GM23338 (cell line): Measurements from ENCODE around the gene KIRREL3. TPM values are rescaled to one million over a fixed set of nuclear protein-coding genes. Genes with fewer than 3 reads are reported as not detected.

Experiments used
- ATAC-seq: fragments of 200-7000 bp; cut with Tn5 transposase; 3 replicates; pipeline ENCODE4 v1.9.1; 2020
- DNase-seq: peaks from one replicate; pipeline ENCODE4 v3.0.0-alpha.2; 2015; ENCODE audit warnings: low spot score
- H2AFZ ChIP-seq: fragments of 200-600 bp; sonication (generic); 2 replicates; pipeline ENCODE4 v1.8.0; 2016; ENCODE audit warnings: antibody characterized with exemption, mild to moderate bottlenecking, moderate library complexity
- H3F3A ChIP-seq: fragments of 200-600 bp; sonication (generic); replicated peaks from 2 replicates; pipeline ENCODE4 v1.8.0; 2017; ENCODE audit warnings: antibody characterized with exemption, mixed run types, low read depth
- H3K27ac ChIP-seq: fragments of 200-600 bp; sonication (generic); 2 replicates; pipeline ENCODE4 v1.6.1; 2016; ENCODE audit warnings: low read depth
- H3K27me3 ChIP-seq: fragments of 200-600 bp; sonication (generic); 2 replicates; pipeline ENCODE4 v1.8.0; 2016; ENCODE audit warnings: mild to moderate bottlenecking, mixed run types, moderate library complexity; ENCODE audit not compliant: insufficient read depth
- H3K36me3 ChIP-seq: fragments of 200-600 bp; sonication (generic); 2 replicates; pipeline ENCODE4 v1.8.0; 2016; ENCODE audit warnings: mild to moderate bottlenecking; ENCODE audit not compliant: insufficient read depth
- H3K4me1 ChIP-seq: fragments of 200-600 bp; sonication (generic); 2 replicates; pipeline ENCODE4 v1.8.0; 2016; ENCODE audit warnings: mild to moderate bottlenecking, moderate library complexity; ENCODE audit not compliant: insufficient read depth
- H3K4me2 ChIP-seq: fragments of 200-600 bp; sonication (generic); 2 replicates; pipeline ENCODE4 v1.7.1; 2017; ENCODE audit warnings: mixed run types
- H3K4me3 ChIP-seq: fragments of 200-600 bp; sonication (generic); 2 replicates; pipeline ENCODE4 v1.6.1; 2016; ENCODE audit warnings: mixed run types
- H3K79me2 ChIP-seq: fragments of 200-600 bp; sonication (generic); replicated peaks from 2 replicates; pipeline ENCODE4 v1.8.0; 2017; ENCODE audit warnings: mild to moderate bottlenecking; ENCODE audit not compliant: insufficient read depth
- H3K9me2 ChIP-seq: fragments of 200-600 bp; sonication (generic); 2 replicates; pipeline ENCODE4 v1.8.0; 2017; ENCODE audit not compliant: insufficient read depth
- H4K20me1 ChIP-seq: fragments of 200-600 bp; sonication (generic); replicated peaks from 2 replicates; pipeline ENCODE4 v1.8.0; 2017; ENCODE audit warnings: mild to moderate bottlenecking; ENCODE audit not compliant: insufficient read depth
- H3K27ac Mint-ChIP-seq: 2 replicates; pipeline ENCODE4 v1.8.0; 2020; ENCODE audit warnings: inconsistent platforms, mild to moderate bottlenecking, moderate library complexity, mixed read lengths
- H3K27me3 Mint-ChIP-seq: 3 replicates; pipeline ENCODE4 v1.8.0; 2022; ENCODE audit warnings: low read depth, mild to moderate bottlenecking, moderate library complexity, mixed read lengths, inconsistent platforms; ENCODE audit not compliant: insufficient read depth, poor library complexity
- H3K36me3 Mint-ChIP-seq: 3 replicates; pipeline ENCODE4 v1.8.0; 2021; ENCODE audit warnings: low read depth, mild to moderate bottlenecking, inconsistent platforms, moderate library complexity, mixed read lengths
- H3K4me1 Mint-ChIP-seq: 3 replicates; pipeline ENCODE4 v1.8.0; 2020; ENCODE audit warnings: mild to moderate bottlenecking, inconsistent platforms, mixed read lengths
- H3K4me3 Mint-ChIP-seq: 3 replicates; pipeline ENCODE4 v1.8.0; 2021; ENCODE audit warnings: moderate library complexity, mild to moderate bottlenecking, inconsistent platforms, mixed read lengths
- H3K9me3 Mint-ChIP-seq: 3 replicates; pipeline ENCODE4 v1.8.0; 2020; ENCODE audit warnings: moderate library complexity, mild to moderate bottlenecking, inconsistent platforms, mixed read lengths
- CREB1 ChIP-seq: fragments of 250-450 bp; sonication (Bioruptor Pico); IDR thresholded peaks from 2 replicates; pipeline ENCODE4 v1.5.0; 2020; ENCODE audit warnings: low read depth, mild to moderate bottlenecking, moderate library complexity
- EZH2 ChIP-seq: fragments of 200-600 bp; sonication (generic); IDR thresholded peaks from one replicate; pipeline ENCODE4 v1.8.0; 2017; ENCODE audit warnings: antibody characterized with exemption, mild to moderate bottlenecking, low read depth; ENCODE audit not compliant: unreplicated experiment
- JUNB ChIP-seq: IDR thresholded peaks from one replicate; pipeline ENCODE4 v1.6.1; 2016; ENCODE audit warnings: antibody characterized with exemption; ENCODE audit not compliant: unreplicated experiment
- NANOG ChIP-seq: IDR thresholded peaks from 2 replicates; pipeline ENCODE4 v1.6.1; 2016; ENCODE audit warnings: antibody characterized with exemption, borderline replicate concordance
- POLR2AphosphoS5 ChIP-seq: IDR thresholded peaks from 2 replicates; pipeline ENCODE4 v1.6.1; 2016; ENCODE audit warnings: antibody characterized with exemption, low read depth
- ZNF331 ChIP-seq: fragments of 250-450 bp; sonication (Bioruptor Pico); IDR thresholded peaks from 2 replicates; pipeline ENCODE4 v1.5.0; 2020; ENCODE audit warnings: low read depth, mild to moderate bottlenecking, moderate library complexity
- polyA plus RNA-seq: library from polyadenylated mRNA; unstranded; fragments of >200 nt; fragmentation: Nextera tagmentation; extraction: Ambion mirVana; gene quantifications from 2 replicates; pipeline ENCODE4 v1.2.1, GENCODE V29; 2016
- total RNA-seq: library from RNA; depleted of rRNA; stranded (reverse); fragments of >200 nt; shearing (Covaris generic); gene quantifications from 2 replicates; pipeline ENCODE4 v1.2.3, GENCODE V29; 2014
- TF ChIP-seq, protein P1 (sequence below): fragments of 250-450 bp; sonication (Bioruptor Pico); IDR thresholded peaks from 2 replicates; pipeline ENCODE4 v1.5.0; 2020; ENCODE audit warnings: mild to moderate bottlenecking, moderate library complexity
- TF ChIP-seq, protein P2 (sequence below), 2 experiments: fragments of 200-600 bp in 1 of 2; sonication (generic) in 1 of 2; conservative IDR thresholded peaks; 2 replicates each; pipeline versions ENCODE4 v1.5.1 to v1.6.1; 2016 to 2017; ENCODE audit warnings: antibody characterized with exemption in 2 of 2, low read depth in 2 of 2, mild to moderate bottlenecking in 2 of 2, moderate library complexity in 1 of 2
- TF ChIP-seq, protein P3 (sequence below): IDR thresholded peaks from 2 replicates; pipeline ENCODE4 v1.6.1; 2016; ENCODE audit warnings: antibody characterized with exemption

The KIRREL3 gene
- total and polyA plus RNA-seq, 2 experiments from 2014 or later = 0.13 to 1.5 TPM

- Histone ChIP-seq H3F3A (no peaks in the 10 kb centered on the region), H3K36me3 (no peaks in the 10 kb centered on the region), H3K27ac (no peak overlapping the region), H3K4me3 (no peak overlapping the region), H3K9me2 (0 out of 2 replicates have a peak, but pooled peaks cover 8% of the 10 kb centered on the region), H3K27me3 (no peaks in the 10 kb centered on the region), H3K4me2 (no peak overlapping the region), H4K20me1 (no peaks in the 10 kb centered on the region), H2AFZ (no peak overlapping the region), H3K79me2 (no peaks in the 10 kb centered on the region), H3K4me1 (no peaks in the 10 kb centered on the region)
- Mint-ChIP-seq H3K27me3 (no peaks in the 10 kb centered on the region), H3K27ac (no peak overlapping the region), H3K9me3 (no peaks in the 10 kb centered on the region), H3K4me1 (peaks cover 6% of the 10 kb centered on the region; the same call in 2 of the 3 replicates), H3K4me3 (no peak overlapping the region), H3K36me3 (no peaks in the 10 kb centered on the region)
- DNase-seq (no peak), ATAC-seq (no peak)
- TF ChIP-seq POLR2AphosphoS5 (no peak), EZH2 (no peak), CREB1 (CRISPR knock-in tag) (no peak), JUNB (no peak), ZNF331 (CRISPR knock-in tag) (no peak), NANOG (no peak)
- TF ChIP-seq, protein P1, sequence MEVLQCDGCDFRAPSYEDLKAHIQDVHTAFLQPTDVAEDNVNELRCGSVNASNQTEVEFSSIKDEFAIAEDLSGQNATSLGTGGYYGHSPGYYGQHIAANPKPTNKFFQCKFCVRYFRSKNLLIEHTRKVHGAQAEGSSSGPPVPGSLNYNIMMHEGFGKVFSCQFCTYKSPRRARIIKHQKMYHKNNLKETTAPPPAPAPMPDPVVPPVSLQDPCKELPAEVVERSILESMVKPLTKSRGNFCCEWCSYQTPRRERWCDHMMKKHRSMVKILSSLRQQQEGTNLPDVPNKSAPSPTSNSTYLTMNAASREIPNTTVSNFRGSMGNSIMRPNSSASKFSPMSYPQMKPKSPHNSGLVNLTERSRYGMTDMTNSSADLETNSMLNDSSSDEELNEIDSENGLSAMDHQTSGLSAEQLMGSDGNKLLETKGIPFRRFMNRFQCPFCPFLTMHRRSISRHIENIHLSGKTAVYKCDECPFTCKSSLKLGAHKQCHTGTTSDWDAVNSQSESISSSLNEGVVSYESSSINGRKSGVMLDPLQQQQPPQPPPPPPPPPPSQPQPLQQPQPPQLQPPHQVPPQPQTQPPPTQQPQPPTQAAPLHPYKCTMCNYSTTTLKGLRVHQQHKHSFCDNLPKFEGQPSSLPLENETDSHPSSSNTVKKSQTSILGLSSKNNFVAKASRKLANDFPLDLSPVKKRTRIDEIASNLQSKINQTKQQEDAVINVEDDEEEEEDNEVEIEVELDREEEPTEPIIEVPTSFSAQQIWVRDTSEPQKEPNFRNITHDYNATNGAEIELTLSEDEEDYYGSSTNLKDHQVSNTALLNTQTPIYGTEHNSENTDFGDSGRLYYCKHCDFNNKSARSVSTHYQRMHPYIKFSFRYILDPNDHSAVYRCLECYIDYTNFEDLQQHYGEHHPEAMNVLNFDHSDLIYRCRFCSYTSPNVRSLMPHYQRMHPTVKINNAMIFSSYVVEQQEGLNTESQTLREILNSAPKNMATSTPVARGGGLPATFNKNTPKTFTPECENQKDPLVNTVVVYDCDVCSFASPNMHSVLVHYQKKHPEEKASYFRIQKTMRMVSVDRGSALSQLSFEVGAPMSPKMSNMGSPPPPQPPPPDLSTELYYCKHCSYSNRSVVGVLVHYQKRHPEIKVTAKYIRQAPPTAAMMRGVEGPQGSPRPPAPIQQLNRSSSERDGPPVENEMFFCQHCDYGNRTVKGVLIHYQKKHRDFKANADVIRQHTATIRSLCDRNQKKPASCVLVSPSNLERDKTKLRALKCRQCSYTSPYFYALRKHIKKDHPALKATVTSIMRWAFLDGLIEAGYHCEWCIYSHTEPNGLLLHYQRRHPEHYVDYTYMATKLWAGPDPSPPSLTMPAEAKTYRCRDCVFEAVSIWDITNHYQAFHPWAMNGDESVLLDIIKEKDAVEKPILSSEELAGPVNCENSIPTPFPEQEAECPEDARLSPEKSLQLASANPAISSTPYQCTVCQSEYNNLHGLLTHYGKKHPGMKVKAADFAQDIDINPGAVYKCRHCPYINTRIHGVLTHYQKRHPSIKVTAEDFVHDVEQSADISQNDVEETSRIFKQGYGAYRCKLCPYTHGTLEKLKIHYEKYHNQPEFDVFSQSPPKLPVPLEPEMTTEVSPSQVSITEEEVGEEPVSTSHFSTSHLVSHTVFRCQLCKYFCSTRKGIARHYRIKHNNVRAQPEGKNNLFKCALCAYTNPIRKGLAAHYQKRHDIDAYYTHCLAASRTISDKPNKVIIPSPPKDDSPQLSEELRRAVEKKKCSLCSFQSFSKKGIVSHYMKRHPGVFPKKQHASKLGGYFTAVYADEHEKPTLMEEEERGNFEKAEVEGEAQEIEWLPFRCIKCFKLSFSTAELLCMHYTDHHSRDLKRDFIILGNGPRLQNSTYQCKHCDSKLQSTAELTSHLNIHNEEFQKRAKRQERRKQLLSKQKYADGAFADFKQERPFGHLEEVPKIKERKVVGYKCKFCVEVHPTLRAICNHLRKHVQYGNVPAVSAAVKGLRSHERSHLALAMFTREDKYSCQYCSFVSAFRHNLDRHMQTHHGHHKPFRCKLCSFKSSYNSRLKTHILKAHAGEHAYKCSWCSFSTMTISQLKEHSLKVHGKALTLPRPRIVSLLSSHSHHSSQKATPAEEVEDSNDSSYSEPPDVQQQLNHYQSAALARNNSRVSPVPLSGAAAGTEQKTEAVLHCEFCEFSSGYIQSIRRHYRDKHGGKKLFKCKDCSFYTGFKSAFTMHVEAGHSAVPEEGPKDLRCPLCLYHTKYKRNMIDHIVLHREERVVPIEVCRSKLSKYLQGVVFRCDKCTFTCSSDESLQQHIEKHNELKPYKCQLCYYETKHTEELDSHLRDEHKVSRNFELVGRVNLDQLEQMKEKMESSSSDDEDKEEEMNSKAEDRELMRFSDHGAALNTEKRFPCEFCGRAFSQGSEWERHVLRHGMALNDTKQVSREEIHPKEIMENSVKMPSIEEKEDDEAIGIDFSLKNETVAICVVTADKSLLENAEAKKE (CRISPR knock-in tag) = no peak
- TF ChIP-seq, protein P2, sequence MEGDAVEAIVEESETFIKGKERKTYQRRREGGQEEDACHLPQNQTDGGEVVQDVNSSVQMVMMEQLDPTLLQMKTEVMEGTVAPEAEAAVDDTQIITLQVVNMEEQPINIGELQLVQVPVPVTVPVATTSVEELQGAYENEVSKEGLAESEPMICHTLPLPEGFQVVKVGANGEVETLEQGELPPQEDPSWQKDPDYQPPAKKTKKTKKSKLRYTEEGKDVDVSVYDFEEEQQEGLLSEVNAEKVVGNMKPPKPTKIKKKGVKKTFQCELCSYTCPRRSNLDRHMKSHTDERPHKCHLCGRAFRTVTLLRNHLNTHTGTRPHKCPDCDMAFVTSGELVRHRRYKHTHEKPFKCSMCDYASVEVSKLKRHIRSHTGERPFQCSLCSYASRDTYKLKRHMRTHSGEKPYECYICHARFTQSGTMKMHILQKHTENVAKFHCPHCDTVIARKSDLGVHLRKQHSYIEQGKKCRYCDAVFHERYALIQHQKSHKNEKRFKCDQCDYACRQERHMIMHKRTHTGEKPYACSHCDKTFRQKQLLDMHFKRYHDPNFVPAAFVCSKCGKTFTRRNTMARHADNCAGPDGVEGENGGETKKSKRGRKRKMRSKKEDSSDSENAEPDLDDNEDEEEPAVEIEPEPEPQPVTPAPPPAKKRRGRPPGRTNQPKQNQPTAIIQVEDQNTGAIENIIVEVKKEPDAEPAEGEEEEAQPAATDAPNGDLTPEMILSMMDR (conservative IDR thresholded peaks at IDR 0.05; ENCODE audit: low read depth in 2 of 2) = no peak
- TF ChIP-seq, protein P3, sequence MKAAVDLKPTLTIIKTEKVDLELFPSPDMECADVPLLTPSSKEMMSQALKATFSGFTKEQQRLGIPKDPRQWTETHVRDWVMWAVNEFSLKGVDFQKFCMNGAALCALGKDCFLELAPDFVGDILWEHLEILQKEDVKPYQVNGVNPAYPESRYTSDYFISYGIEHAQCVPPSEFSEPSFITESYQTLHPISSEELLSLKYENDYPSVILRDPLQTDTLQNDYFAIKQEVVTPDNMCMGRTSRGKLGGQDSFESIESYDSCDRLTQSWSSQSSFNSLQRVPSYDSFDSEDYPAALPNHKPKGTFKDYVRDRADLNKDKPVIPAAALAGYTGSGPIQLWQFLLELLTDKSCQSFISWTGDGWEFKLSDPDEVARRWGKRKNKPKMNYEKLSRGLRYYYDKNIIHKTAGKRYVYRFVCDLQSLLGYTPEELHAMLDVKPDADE = no peak
Measured at GRCh38 chr11:126680131-126680530, 320.4 kb downstream of the KIRREL3 start.
